Activated T-cell treated with anti-CD3 and anti-CD28 coated beads for 1 hour (primary cell): ENCODE measurements around the gene FMNL3.

Source experiments
- DNase-seq: peaks from one replicate; pipeline ENCODE4 v3.0.0-alpha.2; 2020; ENCODE audit warnings: low read depth

The FMNL3 gene

GRCh38 chr12:49652921-49653520 is 54.2 kb downstream of the FMNL3 start:
- no peak for DNase-seq

- no peak for DNase-seq
Observed at GRCh38 chr12:49651855-49652254, 55.4 kb downstream of the FMNL3 start.

- DNase-seq, result no peak
Observed at GRCh38 chr12:49649892-49650291, 57.3 kb downstream of the FMNL3 start.

- DNase-seq, result no peak
Observed at GRCh38 chr12:49649445-49649844, 57.8 kb downstream of the FMNL3 start.

- no peak for DNase-seq
Observed at GRCh38 chr12:49648712-49649003, 58.5 kb downstream of the FMNL3 start.

- DNase-seq, result no peak
Observed at GRCh38 chr12:49647827-49648711, 59.1 kb downstream of the FMNL3 start.

GRCh38 chr12:49646871-49647654 is 60.1 kb downstream of the FMNL3 start:
- no peak for DNase-seq

- no peak for DNase-seq
Observed at GRCh38 chr12:49646331-49646830, 60.8 kb downstream of the FMNL3 start.

- DNase-seq, result no peak
Observed at GRCh38 chr12:49645146-49646039, 61.8 kb downstream of the FMNL3 start.

- DNase-seq, result peak; percentile 78
Observed at GRCh38 chr12:49644620-49644994, 62.6 kb downstream of the FMNL3 start.

- DNase-seq, result no peak
Observed at GRCh38 chr12:49643961-49644619, 63.1 kb downstream of the FMNL3 start.

- DNase-seq, result no peak
Observed at GRCh38 chr12:49643135-49643534, 64.1 kb downstream of the FMNL3 start.

GRCh38 chr12:49642370-49642802 is 64.8 kb downstream of the FMNL3 start:
- DNase-seq, result no peak

GRCh38 chr12:49641748-49642369 is 65.3 kb downstream of the FMNL3 start:
- no peak for DNase-seq

GRCh38 chr12:49636979-49637755 is 70.0 kb downstream of the FMNL3 start:
- DNase-seq, result peak; percentile 31

GRCh38 chr12:49636574-49636973 is 70.6 kb downstream of the FMNL3 start:
- DNase-seq, result no peak

- DNase-seq, result no peak
Observed at GRCh38 chr12:49635656-49636055, 71.5 kb downstream of the FMNL3 start.

- no peak for DNase-seq
Observed at GRCh38 chr12:49635036-49635435, 72.2 kb downstream of the FMNL3 start.

GRCh38 chr12:49633703-49634345 is 73.4 kb downstream of the FMNL3 start:
- no peak for DNase-seq
